Muscle layer of duodenum (tissue), 2 donors: ENCODE measurements around the gene SLC31A1.

Source experiments
- H3K27ac ChIP-seq: one replicate; pipeline ENCODE4 v1.7.0; 2013; ENCODE audit warnings: mild to moderate bottlenecking, low read length
- H3K27me3 ChIP-seq: one replicate; pipeline ENCODE4 v1.7.0; 2013; ENCODE audit warnings: low read depth, mild to moderate bottlenecking, control low read depth, low read length
- H3K36me3 ChIP-seq, 2 donors: one replicate each; pipeline ENCODE4 v1.7.0; 2013; ENCODE audit warnings: low read length in 2 of 2, control low read depth in 1 of 2, mild to moderate bottlenecking in 1 of 2; ENCODE audit not compliant: insufficient read depth in 2 of 2, control insufficient read depth in 1 of 2
- H3K4me1 ChIP-seq, 2 donors: one replicate each; pipeline ENCODE4 v1.7.0; 2013; ENCODE audit warnings: low read length in 2 of 2, mild to moderate bottlenecking in 2 of 2, control low read depth in 1 of 2, moderate library complexity in 1 of 2; ENCODE audit not compliant: insufficient read depth in 2 of 2, control insufficient read depth in 1 of 2
- H3K4me3 ChIP-seq, 2 donors: one replicate each; pipeline ENCODE4 v1.7.0; 2013; ENCODE audit warnings: low read length in 2 of 2, low read depth in 1 of 2, mild to moderate bottlenecking in 1 of 2
- H3K9me3 ChIP-seq, 2 donors: one replicate each; pipeline ENCODE4 v1.7.0; 2013; ENCODE audit warnings: low read length in 2 of 2, control low read depth in 1 of 2, mild to moderate bottlenecking in 1 of 2; ENCODE audit not compliant: control insufficient read depth in 1 of 2
- donor health status: healthy.

SLC31A1 gene

DNA sequence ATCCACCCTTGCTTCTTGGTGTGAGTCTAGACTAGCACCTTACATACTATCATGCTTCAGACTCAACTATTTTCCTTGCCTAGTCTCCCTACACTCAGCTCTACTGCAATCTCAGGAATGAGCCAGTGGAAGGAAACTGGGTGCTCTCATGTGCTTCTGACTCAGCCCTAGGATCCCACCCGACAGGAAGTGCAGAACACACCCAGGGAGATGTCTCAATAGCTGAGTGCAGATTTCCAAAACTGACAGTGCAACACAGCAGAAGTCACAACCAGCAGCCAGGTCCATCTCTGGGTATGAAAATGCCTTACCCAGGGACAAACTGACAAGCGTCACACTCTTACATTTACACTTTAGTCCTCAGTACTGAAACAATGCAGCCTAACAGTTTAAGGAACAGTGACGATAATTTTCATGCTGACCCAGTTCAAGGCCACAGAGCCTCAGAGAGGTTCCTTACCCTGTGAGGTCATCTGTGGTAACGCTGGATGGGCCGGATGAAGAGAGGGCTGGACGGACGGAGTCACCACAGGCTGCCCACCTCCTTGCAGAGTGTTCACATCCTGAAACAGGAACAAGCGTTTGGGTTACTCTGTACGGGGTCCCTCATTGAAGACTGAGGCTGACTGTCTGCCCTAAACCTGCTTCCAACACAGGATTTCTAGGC, 33.3 kb upstream of the SLC31A1 start:
- Histone ChIP-seq H3K4me3 (peak overlapping the region in 1 of 2 donors; percentile 8), H3K27ac (peak overlapping the region; percentile 71), H3K9me3 (no peaks in the 10 kb centered on the region), H3K27me3 (no peaks in the 10 kb centered on the region), H3K4me1 (no peaks in the 10 kb centered on the region), H3K36me3 (peaks cover 68 to 76% of the 10 kb centered on the region in 2 donors)

DNA sequence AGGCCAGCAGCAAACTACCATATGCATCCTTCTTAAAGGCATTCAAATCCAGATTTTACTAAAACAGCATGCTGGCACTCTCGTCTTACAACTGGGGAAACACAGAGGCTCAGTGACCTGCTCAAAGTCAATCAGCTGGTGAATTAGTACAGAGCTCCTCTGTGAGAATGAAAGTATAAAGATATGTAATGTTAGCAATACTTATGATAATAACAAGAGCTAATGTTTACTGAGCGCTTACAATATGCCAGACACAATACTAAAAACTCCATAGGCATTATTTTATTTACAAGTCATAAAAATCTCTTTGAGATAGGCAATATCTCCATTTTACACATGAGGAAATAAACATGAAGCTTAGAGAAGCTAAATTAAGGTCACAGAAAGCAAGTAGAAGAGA, 28.9 kb upstream of the SLC31A1 start:
- no peak overlapping the region for H3K4me3 ChIP-seq
- H3K27me3 ChIP-seq = no peaks in the 10 kb centered on the region
- no peaks in the 10 kb centered on the region for H3K4me1 ChIP-seq
- H3K36me3 ChIP-seq = peaks cover 40 to 53% of the 10 kb centered on the region in 2 donors
- H3K9me3 ChIP-seq = no peaks in the 10 kb centered on the region
- H3K27ac ChIP-seq = no peak overlapping the region

DNA sequence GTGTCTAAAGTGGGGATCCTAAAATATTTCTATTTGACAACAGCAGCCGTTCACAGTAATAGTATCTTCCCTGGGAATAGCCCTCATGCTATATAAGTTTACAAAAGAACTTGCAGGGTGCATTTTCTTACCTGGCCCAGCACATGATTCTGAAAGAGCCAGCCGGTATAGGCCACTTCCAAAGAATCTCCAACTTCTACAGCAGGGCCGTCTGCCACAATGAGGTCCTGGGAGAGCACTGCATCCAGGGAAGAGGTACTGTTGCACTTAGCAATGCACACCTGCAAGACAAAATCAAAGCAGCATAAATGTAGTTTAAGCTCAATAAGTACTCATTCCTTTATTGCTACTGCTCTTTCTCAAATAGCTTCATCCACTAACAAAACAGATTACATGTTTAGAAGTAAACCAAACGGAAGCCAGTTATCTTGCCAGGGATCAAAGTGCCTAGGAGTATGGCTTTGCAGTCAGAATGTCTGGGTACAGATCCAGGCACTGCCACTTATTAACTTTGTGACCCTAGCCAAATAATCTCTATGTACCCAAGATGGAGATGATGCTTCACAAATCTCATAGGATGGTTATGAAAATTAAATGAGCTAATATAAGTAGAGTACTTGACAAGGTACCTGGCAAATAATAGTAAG, 21.5 kb upstream of the SLC31A1 start:
- H3K36me3 ChIP-seq = peaks cover 46 to 68% of the 10 kb centered on the region in 2 donors
- H3K27ac ChIP-seq = no peak overlapping the region

DNA sequence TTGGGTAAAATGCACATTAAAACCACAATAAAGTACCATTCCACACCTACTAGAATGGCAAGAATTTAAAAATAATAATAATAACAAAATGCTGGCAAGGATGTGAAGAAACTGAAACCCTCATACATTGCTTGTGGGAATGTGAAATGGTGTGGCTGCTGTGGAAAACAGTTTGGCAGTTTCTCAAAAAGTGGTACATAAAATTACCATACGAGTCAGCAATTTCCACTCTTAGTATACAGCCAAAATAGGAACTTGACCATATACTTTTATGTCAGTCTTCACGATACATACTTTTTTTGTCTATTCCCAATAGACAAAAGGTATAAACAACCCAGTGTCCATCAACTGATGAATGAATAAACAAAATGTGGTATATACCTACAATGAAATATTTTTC, 15.9 kb upstream of the SLC31A1 start:
- Histone ChIP-seq H3K27ac (no peak overlapping the region), H3K9me3 (no peaks in the 10 kb centered on the region), H3K36me3 (peaks cover 32 to 76% of the 10 kb centered on the region in 2 donors), H3K27me3 (no peaks in the 10 kb centered on the region), H3K4me1 (no peaks in the 10 kb centered on the region), H3K4me3 (no peak overlapping the region)

More for the DNA sequence above, 21.5 kb upstream of the SLC31A1 start:
- H3K9me3 ChIP-seq = no peaks in the 10 kb centered on the region
- H3K27me3 ChIP-seq = no peaks in the 10 kb centered on the region
- no peaks in the 10 kb centered on the region for H3K4me1 ChIP-seq
- no peak overlapping the region for H3K4me3 ChIP-seq

DNA sequence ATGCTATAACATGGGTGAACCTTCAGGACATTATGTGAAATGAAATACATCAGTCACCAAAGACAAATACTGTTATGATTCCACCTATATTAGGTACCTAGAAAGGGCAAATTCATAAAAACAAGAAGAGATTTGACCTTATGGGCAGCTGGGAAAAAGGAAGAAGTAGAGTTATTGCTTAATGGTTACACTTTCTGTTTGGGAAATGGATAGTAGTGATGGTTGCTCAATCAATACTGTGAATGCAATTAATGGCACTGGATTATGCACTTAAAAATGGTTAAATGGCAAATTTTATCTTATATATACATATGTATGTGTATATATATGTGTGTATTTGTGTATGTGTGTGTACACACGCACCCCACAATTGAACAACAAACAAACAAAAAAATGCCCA, 15.5 kb upstream of the SLC31A1 start:
- H3K27me3 ChIP-seq = no peaks in the 10 kb centered on the region
- H3K4me1 ChIP-seq = no peaks in the 10 kb centered on the region
- peaks cover 31 to 80% of the 10 kb centered on the region in 2 donors for H3K36me3 ChIP-seq
- no peak overlapping the region for H3K4me3 ChIP-seq
- no peaks in the 10 kb centered on the region for H3K9me3 ChIP-seq
- H3K27ac ChIP-seq = no peak overlapping the region

DNA sequence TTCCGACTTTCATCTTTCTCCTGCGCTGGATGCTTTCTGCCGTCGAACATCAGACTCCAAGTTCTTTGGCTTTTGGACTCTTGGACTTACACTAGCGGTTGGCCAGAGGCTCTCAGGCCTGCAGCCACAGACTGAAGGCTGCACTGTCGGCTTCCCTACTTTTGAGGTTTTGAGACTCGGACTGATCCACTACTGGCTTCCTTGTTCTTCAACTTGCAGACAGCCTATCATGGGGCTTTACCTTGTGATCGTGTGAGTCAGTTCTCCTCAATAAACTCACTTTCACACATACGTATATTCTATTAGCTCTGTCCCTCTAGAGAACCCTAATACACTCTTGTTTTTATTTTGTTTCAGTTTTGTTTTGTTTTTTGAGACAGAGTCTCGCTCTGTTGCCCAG, 10.5 kb upstream of the SLC31A1 start:
- no peaks in the 10 kb centered on the region for H3K4me1 ChIP-seq
- H3K9me3 ChIP-seq = no peaks in the 10 kb centered on the region
- H3K4me3 ChIP-seq = no peak overlapping the region
- peaks cover 11 to 45% of the 10 kb centered on the region in 2 donors for H3K36me3 ChIP-seq
- no peak overlapping the region for H3K27ac ChIP-seq
- no peaks in the 10 kb centered on the region for H3K27me3 ChIP-seq

DNA sequence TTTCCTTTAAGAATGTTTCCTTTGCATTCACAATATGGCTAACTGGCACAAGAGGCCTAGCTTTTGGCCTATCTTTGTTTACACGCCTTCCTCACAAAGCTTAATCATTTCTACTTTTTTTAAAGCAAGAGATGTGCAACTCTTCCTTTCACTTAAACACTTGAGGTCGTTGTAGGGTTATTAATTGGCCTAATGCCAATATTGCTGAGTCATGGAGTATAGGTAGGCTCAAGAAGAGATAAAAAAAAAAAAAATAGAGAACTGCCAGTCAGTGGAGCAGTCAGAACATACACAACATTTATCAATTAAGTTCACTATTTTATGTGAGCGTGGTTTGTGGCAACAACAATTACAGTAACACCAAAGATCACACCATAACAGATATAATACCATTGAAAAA, 6.2 kb upstream of the SLC31A1 start:
- H3K9me3 ChIP-seq = no peaks in the 10 kb centered on the region
- peaks cover under 1 to 6% of the 10 kb centered on the region in 2 donors for H3K36me3 ChIP-seq
- H3K27ac ChIP-seq = no peak overlapping the region
- H3K4me3 ChIP-seq = no peak overlapping the region
- peaks cover 4 to 17% of the 10 kb centered on the region in 2 donors for H3K4me1 ChIP-seq
- H3K27me3 ChIP-seq = no peaks in the 10 kb centered on the region

DNA sequence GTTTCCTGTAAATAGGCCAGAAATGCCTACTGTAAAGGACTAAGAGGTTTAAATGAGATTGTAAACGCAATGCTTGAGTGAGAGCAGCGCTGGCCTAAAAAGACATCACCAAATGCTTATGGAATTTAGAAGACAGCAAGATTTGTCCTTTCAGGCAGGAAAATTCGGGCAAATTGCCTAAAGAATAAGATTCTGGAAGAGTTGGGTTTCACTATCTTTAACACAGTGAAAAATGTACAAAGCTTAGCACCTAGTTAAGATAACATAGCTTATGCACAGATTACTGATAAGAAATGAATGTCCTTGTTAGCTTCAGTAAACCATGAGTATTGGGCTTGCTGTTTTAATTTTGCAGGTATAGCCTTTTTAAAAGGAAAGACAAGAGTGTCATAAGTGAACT, 4.9 kb upstream of the SLC31A1 start:
- H3K27ac ChIP-seq = no peak overlapping the region
- no peaks in the 10 kb centered on the region for H3K9me3 ChIP-seq
- H3K4me3 ChIP-seq = no peak overlapping the region
- H3K4me1 ChIP-seq = peaks cover 7 to 22% of the 10 kb centered on the region in 2 donors
- H3K36me3 ChIP-seq = peaks cover 0 to 3% of the 10 kb centered on the region in 2 donors
- no peaks in the 10 kb centered on the region for H3K27me3 ChIP-seq

DNA sequence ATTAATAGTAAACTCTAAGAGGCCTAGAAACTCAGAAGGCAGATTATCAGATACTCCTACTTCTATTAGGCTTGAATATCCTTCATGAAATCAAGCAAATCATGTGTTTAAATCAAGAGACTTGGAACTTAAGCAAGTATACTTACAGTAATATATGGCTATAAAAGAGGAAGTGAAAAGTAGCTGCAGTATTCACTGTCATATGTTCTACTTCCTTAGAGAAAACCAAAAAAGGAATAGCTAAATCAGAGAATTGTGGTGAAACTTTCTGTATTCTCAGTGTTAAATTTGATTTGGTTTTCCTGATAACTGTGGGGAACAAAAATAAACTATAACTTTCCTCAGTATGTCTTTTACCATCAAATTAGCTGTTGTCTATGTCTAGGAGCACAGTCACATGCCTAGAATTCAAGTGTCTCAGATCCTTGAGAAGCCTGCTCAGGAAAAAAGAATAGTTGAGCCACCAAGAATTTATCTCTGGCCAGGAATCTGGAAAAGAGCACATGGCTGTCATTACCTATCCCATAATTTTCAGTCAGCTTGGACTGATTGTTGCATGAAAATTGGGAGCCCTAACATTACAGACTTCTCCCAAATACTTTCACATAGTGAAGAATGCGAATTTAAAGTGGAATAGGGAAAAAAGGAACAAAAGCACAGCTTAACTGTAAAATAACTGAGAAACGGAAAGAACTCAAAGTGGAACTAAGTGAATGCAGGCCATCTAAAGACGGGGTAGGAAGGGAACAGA, 2.0 kb upstream of the SLC31A1 start:
- no peaks in the 10 kb centered on the region for H3K27me3 ChIP-seq
- H3K4me1 ChIP-seq = peaks cover 19 to 32% of the 10 kb centered on the region in 2 donors
- H3K36me3 ChIP-seq = peaks cover 0 to 3% of the 10 kb centered on the region in 2 donors
- H3K27ac ChIP-seq = peak overlapping the region; percentile 93
- no peaks in the 10 kb centered on the region for H3K9me3 ChIP-seq
- peak overlapping the region; percentile 94 to 99 for H3K4me3 ChIP-seq

DNA sequence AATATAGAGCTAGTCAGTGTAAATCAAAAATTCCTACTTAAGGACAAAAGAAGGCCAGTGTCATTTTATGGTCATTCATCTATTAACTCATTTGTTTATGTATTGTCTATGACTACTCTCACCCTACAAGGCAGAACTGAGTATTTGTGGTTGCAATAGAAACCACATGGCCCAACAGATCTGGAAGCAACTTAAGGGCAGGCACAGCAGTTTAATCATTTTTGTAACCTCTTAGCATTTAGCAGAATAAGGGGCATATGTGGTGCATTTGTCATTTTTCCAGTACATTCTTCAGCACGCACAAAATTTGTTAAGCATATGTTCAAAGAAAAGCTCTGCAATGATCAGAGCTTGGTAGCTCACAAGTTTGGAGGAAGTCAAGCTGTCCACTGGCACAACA, 1.4 kb upstream of the SLC31A1 start:
- no peaks in the 10 kb centered on the region for H3K27me3 ChIP-seq
- H3K36me3 ChIP-seq = peaks cover 3 to 9% of the 10 kb centered on the region in 2 donors
- H3K4me1 ChIP-seq = peaks cover 19 to 32% of the 10 kb centered on the region in 2 donors
- no peaks in the 10 kb centered on the region for H3K9me3 ChIP-seq
- H3K27ac ChIP-seq = peak overlapping the region; percentile 93
- H3K4me3 ChIP-seq = peak overlapping the region; percentile 94 to 99

DNA sequence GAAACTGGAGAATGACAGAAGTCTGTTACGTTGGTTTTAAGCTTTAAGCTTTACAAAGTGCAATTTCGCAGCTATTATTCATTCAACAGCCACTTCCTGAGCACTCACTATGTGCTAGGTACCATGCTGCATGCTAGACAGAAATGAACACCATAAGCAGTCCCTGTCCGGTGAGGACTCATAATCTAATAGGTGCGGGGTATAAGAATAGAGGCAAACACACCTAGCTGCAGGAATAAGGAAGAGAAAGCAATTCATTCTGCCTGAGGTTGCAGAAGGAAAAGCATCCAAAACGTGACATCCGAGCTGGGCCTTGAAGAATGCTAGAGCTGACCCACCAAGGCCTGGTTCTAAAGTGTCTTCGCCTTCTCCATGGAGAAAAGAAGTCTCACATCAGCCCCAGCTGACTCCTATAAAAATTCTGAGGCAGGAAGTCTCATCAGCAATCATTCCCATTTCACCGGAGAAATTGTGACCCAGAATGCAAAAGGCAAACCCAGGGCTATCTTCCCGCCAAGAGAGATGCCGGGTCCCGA, 809 bp upstream of the SLC31A1 start:
- peak overlapping the region; percentile 93 for H3K27ac ChIP-seq
- H3K36me3 ChIP-seq = peaks cover 5 to 11% of the 10 kb centered on the region in 2 donors
- no peaks in the 10 kb centered on the region for H3K9me3 ChIP-seq
- H3K27me3 ChIP-seq = no peaks in the 10 kb centered on the region
- H3K4me1 ChIP-seq = peaks cover 19 to 32% of the 10 kb centered on the region in 2 donors
- H3K4me3 ChIP-seq = peak overlapping the region; percentile 94 to 99
